Erythroblast (primary cell): ENCODE measurements around the gene PARK7.

Source experiments
- GATA1 ChIP-seq: IDR thresholded peaks from 2 replicates; pipeline ENCODE4 v1.6.1; 2011; ENCODE audit warnings: low read depth, mild to moderate bottlenecking, control low read depth, low read length, moderate library complexity
- POLR2A ChIP-seq: IDR thresholded peaks from 2 replicates; pipeline ENCODE4 v1.6.1; 2011; ENCODE audit warnings: mild to moderate bottlenecking, low read length

GRCh38 chr1:8018492-8019228 is 57.1 kb downstream of the PARK7 start:
- no peak for TF ChIP-seq POLR2A
- TF ChIP-seq GATA1 = no peak
